Activated naive CD8-positive, alpha-beta T cell treated with anti-CD3 and anti-CD28 coated beads, Interleukin-2, amount 10 ng/mL, durations not matched to agents 7 days and 5 days (primary cell): Measurements from ENCODE around the gene ARL15. TPM values are rescaled to one million over a fixed set of nuclear protein-coding genes. Genes with fewer than 3 reads are reported as not detected.
A peak's percentile ranks its signal among the peaks of the same experiment; 100 is the strongest.
"Not testable (repeated sequence)": the region's sequence is repeated elsewhere in the genome, so short reads cannot be mapped to it uniquely, and the experiment has no call there.

Experiments used
- ATAC-seq: fragments of 150-1000 bp; cut with Tn5 transposase; one replicate; pipeline ENCODE4 v1.10.0; 2021; ENCODE audit warnings: low read depth, moderate library complexity
- POLR2A ChIA-PET: fragments of 350-600 bp; sonication (Branson Sonifier 250); formaldehyde crosslinking; loops from one replicate; lab custom pipeline; 2021; ENCODE audit warnings: antibody characterized with exemption; lab: Charles Lee
- DNase-seq: peaks from one replicate; pipeline ENCODE4 v3.0.0; 2021
- H3K27ac Mint-ChIP-seq: one replicate; pipeline ENCODE4 v1.8.0; 2022; ENCODE audit warnings: mild to moderate bottlenecking, mixed read lengths
- H3K27me3 Mint-ChIP-seq: one replicate; pipeline ENCODE4 v1.8.0; 2022; ENCODE audit warnings: mild to moderate bottlenecking, moderate library complexity, mixed read lengths
- H3K36me3 Mint-ChIP-seq: one replicate; pipeline ENCODE4 v1.8.0; 2021; ENCODE audit warnings: mild to moderate bottlenecking, mixed read lengths
- H3K4me1 Mint-ChIP-seq: one replicate; pipeline ENCODE4 v1.8.0; 2021; ENCODE audit warnings: mixed read lengths
- H3K4me3 Mint-ChIP-seq: one replicate; pipeline ENCODE4 v1.8.0; 2022; ENCODE audit warnings: mild to moderate bottlenecking, moderate library complexity, mixed read lengths
- H3K9me3 Mint-ChIP-seq: one replicate; pipeline ENCODE4 v1.8.0; 2021; ENCODE audit warnings: mixed read lengths
- total RNA-seq, 2 experiments: library from RNA; stranded (reverse); gene quantifications; one replicate each; pipeline ENCODE4 v1.2.3, GENCODE V29; 2021

Gene ARL15
- total RNA-seq, result 10 to 100 TPM in 1 of 2 experiments, 1 to 10 TPM in 1; 9.8 to 12.2 TPM

- ATAC-seq (peak; percentile 94), DNase-seq (peak; percentile 97)
- no peaks in the 10 kb centered on the region for H3K36me3 Mint-ChIP-seq
- H3K27me3 Mint-ChIP-seq, result peaks cover 15% of the 10 kb centered on the region
- H3K4me3 Mint-ChIP-seq, result peak within 1 kb of the TSS; percentile 91
- POLR2A ChIA-PET, result interaction anchor here (0.6 to 2.4 kb wide), 6 partner anchors 12 to 830 kb away, joined by 3 to 8 read pairs (median 4); no protein-coding TSS in a partner anchor
- H3K27ac Mint-ChIP-seq, result peak within 1 kb of the TSS; percentile 92
- peaks cover 13% of the 10 kb centered on the region for H3K4me1 Mint-ChIP-seq
- no peaks in the 10 kb centered on the region for H3K9me3 Mint-ChIP-seq
These were observed at the start of gene ARL15 for GRCh38 chr5:54310433-54311175. TSS of gene ARL15 (minus strand) at chr5:54310573.

- H3K4me3 Mint-ChIP-seq, result no peak overlapping the region
- ATAC-seq (no peak), DNase-seq (no peak)
- H3K4me1 Mint-ChIP-seq, result no peaks in the 10 kb centered on the region
- POLR2A ChIA-PET, result no interaction called here
- H3K36me3 Mint-ChIP-seq, result peaks cover 2% of the 10 kb centered on the region
- peaks cover 6% of the 10 kb centered on the region for H3K27me3 Mint-ChIP-seq
- H3K9me3 Mint-ChIP-seq, result peaks cover 5% of the 10 kb centered on the region
- H3K27ac Mint-ChIP-seq, result no peak overlapping the region
These were observed 49.7 kb upstream of the ARL15 start for GRCh38 chr5:54360089-54360488.

- no peak for ATAC-seq
- H3K36me3 Mint-ChIP-seq, result peaks cover 2% of the 10 kb centered on the region
- DNase-seq, result no peak
- POLR2A ChIA-PET, result no interaction called here
- no peak overlapping the region for H3K4me3 Mint-ChIP-seq
- no peak overlapping the region for H3K27ac Mint-ChIP-seq
- peaks cover 16% of the 10 kb centered on the region for H3K9me3 Mint-ChIP-seq
- H3K4me1 Mint-ChIP-seq, result no peaks in the 10 kb centered on the region
- peaks cover 6% of the 10 kb centered on the region for H3K27me3 Mint-ChIP-seq
These were observed 47.2 kb upstream of the ARL15 start for GRCh38 chr5:54357408-54358058.

GRCh38 chr5:54353933-54354564, 43.7 kb upstream of the ARL15 start:
- DNase-seq, ATAC-seq, H3K36me3 Mint-ChIP-seq, H3K27me3 Mint-ChIP-seq, H3K27ac Mint-ChIP-seq, POLR2A ChIA-PET, H3K4me3 Mint-ChIP-seq, H3K4me1 Mint-ChIP-seq: not testable (repeated sequence)
- H3K9me3 Mint-ChIP-seq, result peaks cover 18% of the 10 kb centered on the region

GRCh38 chr5:54352580-54352979, 42.2 kb upstream of the ARL15 start:
- H3K36me3 Mint-ChIP-seq, H3K4me3 Mint-ChIP-seq, ATAC-seq, POLR2A ChIA-PET, H3K27me3 Mint-ChIP-seq, H3K27ac Mint-ChIP-seq, H3K4me1 Mint-ChIP-seq, DNase-seq: not testable (repeated sequence)
- H3K9me3 Mint-ChIP-seq, result peaks cover 18% of the 10 kb centered on the region

GRCh38 chr5:54347221-54347865, 37.0 kb upstream of the ARL15 start:
- POLR2A ChIA-PET, result no interaction called here
- no peak overlapping the region for H3K27ac Mint-ChIP-seq
- no peaks in the 10 kb centered on the region for H3K36me3 Mint-ChIP-seq

GRCh38 chr5:54344653-54345052, 34.3 kb upstream of the ARL15 start:
- no peak for ATAC-seq

More at GRCh38 chr5:54347221-54347865, 37.0 kb upstream of the ARL15 start:
- no peak for DNase-seq
- H3K4me3 Mint-ChIP-seq, result no peak overlapping the region
- H3K9me3 Mint-ChIP-seq, result peaks cover 6% of the 10 kb centered on the region
- no peaks in the 10 kb centered on the region for H3K27me3 Mint-ChIP-seq
- H3K4me1 Mint-ChIP-seq, result no peaks in the 10 kb centered on the region
- no peak for ATAC-seq

GRCh38 chr5:54341971-54342370, 31.6 kb upstream of the ARL15 start:
- H3K27me3 Mint-ChIP-seq, result peaks cover 3% of the 10 kb centered on the region
- H3K4me1 Mint-ChIP-seq, result no peaks in the 10 kb centered on the region
- H3K9me3 Mint-ChIP-seq, result peaks cover under 1% of the 10 kb centered on the region
- POLR2A ChIA-PET, result no interaction called here
- H3K36me3 Mint-ChIP-seq, result no peaks in the 10 kb centered on the region
- H3K27ac Mint-ChIP-seq, result no peak overlapping the region
- no peak overlapping the region for H3K4me3 Mint-ChIP-seq
- DNase-seq (no peak), ATAC-seq (no peak)

More at GRCh38 chr5:54344653-54345052, 34.3 kb upstream of the ARL15 start:
- POLR2A ChIA-PET, result no interaction called here
- Mint-ChIP-seq H3K4me1 (no peaks in the 10 kb centered on the region), H3K36me3 (no peaks in the 10 kb centered on the region), H3K27me3 (no peaks in the 10 kb centered on the region), H3K27ac (no peak overlapping the region), H3K9me3 (peaks cover 5% of the 10 kb centered on the region), H3K4me3 (no peak overlapping the region)
- DNase-seq, result no peak

- Mint-ChIP-seq H3K4me1 (no peaks in the 10 kb centered on the region), H3K9me3 (peaks cover 5% of the 10 kb centered on the region), H3K27ac (no peak overlapping the region), H3K4me3 (no peak overlapping the region), H3K36me3 (no peaks in the 10 kb centered on the region), H3K27me3 (peaks cover 12% of the 10 kb centered on the region)
- DNase-seq (no peak), ATAC-seq (no peak)
- POLR2A ChIA-PET, result no interaction called here
These were observed 27.1 kb upstream of the ARL15 start for GRCh38 chr5:54337523-54337922.

GRCh38 chr5:54332720-54333119, 22.3 kb upstream of the ARL15 start:
- H3K27me3 Mint-ChIP-seq, result peaks cover 13% of the 10 kb centered on the region
- DNase-seq (no peak), ATAC-seq (no peak)
- no peak overlapping the region for H3K27ac Mint-ChIP-seq
- no peaks in the 10 kb centered on the region for H3K4me1 Mint-ChIP-seq
- H3K36me3 Mint-ChIP-seq, result no peaks in the 10 kb centered on the region
- H3K4me3 Mint-ChIP-seq, result no peak overlapping the region
- peaks cover 5% of the 10 kb centered on the region for H3K9me3 Mint-ChIP-seq
- POLR2A ChIA-PET, result no interaction called here

GRCh38 chr5:54329731-54330709, 19.6 kb upstream of the ARL15 start:
- H3K27ac Mint-ChIP-seq, result no peak overlapping the region
- H3K27me3 Mint-ChIP-seq, result peaks cover 5% of the 10 kb centered on the region
- ATAC-seq (no peak), DNase-seq (no peak)
- POLR2A ChIA-PET, result no interaction called here
- peaks cover 7% of the 10 kb centered on the region for H3K4me1 Mint-ChIP-seq
- no peak overlapping the region for H3K4me3 Mint-ChIP-seq
- no peaks in the 10 kb centered on the region for H3K36me3 Mint-ChIP-seq
- H3K9me3 Mint-ChIP-seq, result peaks cover 3% of the 10 kb centered on the region

- Mint-ChIP-seq H3K4me3 (no peak overlapping the region), H3K4me1 (peaks cover 7% of the 10 kb centered on the region), H3K27me3 (peaks cover 3% of the 10 kb centered on the region), H3K9me3 (no peaks in the 10 kb centered on the region), H3K36me3 (no peaks in the 10 kb centered on the region), H3K27ac (no peak overlapping the region)
- ATAC-seq (no peak), DNase-seq (no peak)
- POLR2A ChIA-PET, result interaction anchor here (1.0 kb wide), 1 partner anchor 16 kb away, joined by 8 read pairs; the partner anchor contains the start of gene ARL15
These were observed 16.4 kb upstream of the ARL15 start for GRCh38 chr5:54326662-54327270.
